HepG2 (cell line): Measurements from ENCODE around the gene EXOC3L4. TPM values are rescaled to one million over a fixed set of nuclear protein-coding genes. Genes with fewer than 3 reads are reported as not detected.

Source experiments
- ATAC-seq: fragments of 200-7000 bp; cut with Tn5 transposase; 3 replicates; pipeline ENCODE4 v1.9.1; 2020; ENCODE audit warnings: mild to moderate bottlenecking, moderate library complexity
- BruUV-seq: library from RNA; stranded (reverse); fragments of 400-500 nt; replicated peaks from 2 replicates; lab custom pipeline; 2021; lab: Mats Ljungman, UMichigan
- CTCF ChIA-PET: fragments of 300-600 bp; formaldehyde crosslinking; extraction: SDS; loops from one replicate; lab custom pipeline; 2021; ENCODE audit warnings: low total read pairs, inconsistent platforms, low intra/inter-chr PET ratio; lab: Yijun Ruan, JAX
- POLR2A ChIA-PET: fragments of 350-600 bp; sonication (Branson Sonifier 250); formaldehyde crosslinking; loops from one replicate; lab custom pipeline; 2020; ENCODE audit warnings: antibody characterized with exemption, inconsistent platforms; lab: Yijun Ruan, JAX
- DNase-seq: peaks from one replicate; pipeline ENCODE4 v3.0.0-alpha.2; 2015; ENCODE audit warnings: low spot score
- FAIRE-seq: peaks from 3 replicates; lab custom pipeline; 2011; peaks lifted over from hg19 to GRCh38; lab: Jason Lieb, UNC
- H2AFZ ChIP-seq: one replicate; pipeline ENCODE4 v1.6.1; 2011; ENCODE audit warnings: low read length, inconsistent platforms
- H3K27ac ChIP-seq: fragments of 300-600 bp; 3 replicates; pipeline ENCODE4 v1.8.0; 2011; ENCODE audit warnings: mixed run types, mild to moderate bottlenecking, mixed read lengths, low read length, inconsistent platforms; ENCODE audit not compliant: insufficient read depth; ENCODE audit errors: extremely low read length
- H3K27me3 ChIP-seq, 2 experiments: fragments of 200-600 bp in 1 of 2; 2 replicates in 1 of 2; 3 replicates in 1 of 2; pipeline versions ENCODE4 v1.6.0 to v1.8.0; 2011; ENCODE audit warnings: low read length in 2 of 2, mild to moderate bottlenecking in 2 of 2, moderate library complexity in 2 of 2, inconsistent platforms in 1 of 2; ENCODE audit not compliant: insufficient read depth in 2 of 2, control insufficient read depth in 1 of 2
- H3K36me3 ChIP-seq, 2 experiments: fragments of 200-600 bp in 1 of 2; replicated peaks in 1 of 2; 2 replicates in 1 of 2; 3 replicates in 1 of 2; pipeline versions ENCODE4 v1.5.1 to v1.8.0; 2011; ENCODE audit warnings: low read length in 2 of 2, inconsistent platforms in 1 of 2; ENCODE audit not compliant: insufficient read depth in 2 of 2, control insufficient read depth in 1 of 2
- H3K4me1 ChIP-seq: 2 replicates; pipeline ENCODE4 v1.5.1; 2012; ENCODE audit warnings: low read length, inconsistent platforms; ENCODE audit not compliant: insufficient read depth
- H3K4me2 ChIP-seq: 2 replicates; pipeline ENCODE4 v1.6.0; 2011; ENCODE audit warnings: low read depth, low read length, inconsistent platforms
- H3K4me3 ChIP-seq, 3 experiments: fragments of 200-600 bp in 1 of 3; sonication (generic), shearing (Covaris generic) in 1 of 3; replicated peaks in 1 of 3; 2 replicates each; pipeline ENCODE4 v1.5.1; 2011 to 2016; ENCODE audit warnings: low read length in 3 of 3, inconsistent platforms in 2 of 3, low read depth in 2 of 3, mild to moderate bottlenecking in 2 of 3, control low read depth in 1 of 3, mixed read lengths in 1 of 3; ENCODE audit not compliant: insufficient read depth in 1 of 3
- H3K79me2 ChIP-seq: one replicate; pipeline ENCODE4 v1.6.1; 2011; ENCODE audit warnings: low read length, inconsistent platforms; ENCODE audit not compliant: insufficient read depth
- H3K9ac ChIP-seq: 2 replicates; pipeline ENCODE4 v1.6.0; 2011; ENCODE audit warnings: mild to moderate bottlenecking, low read depth, low read length, inconsistent platforms; ENCODE audit not compliant: insufficient read depth
- H3K9me3 ChIP-seq: 2 replicates; pipeline ENCODE4 v1.5.1; 2012; ENCODE audit warnings: mild to moderate bottlenecking, low read length
- H4K20me1 ChIP-seq: 2 replicates; pipeline ENCODE4 v1.6.0; 2011; ENCODE audit warnings: inconsistent platforms, mild to moderate bottlenecking, low read length, moderate library complexity; ENCODE audit not compliant: insufficient read depth
- FOXK1 ChIP-seq: sonication (generic); formaldehyde crosslinking; IDR thresholded peaks from 2 replicates; pipeline ENCODE4 v1.4.0; 2020; ENCODE audit warnings: low read depth, missing genetic modification reagents, borderline replicate concordance
- HNRNPL ChIP-seq: fragments of 200-400 bp; formaldehyde crosslinking; IDR thresholded peaks from 2 replicates; pipeline ENCODE4 v1.6.1; 2017; ENCODE audit warnings: mild to moderate bottlenecking, low read depth, low read length
- NFE2 ChIP-seq: sonication (generic); formaldehyde crosslinking; IDR thresholded peaks from 2 replicates; pipeline ENCODE4 v1.4.0; 2020; ENCODE audit warnings: missing genetic modification reagents
- NR2F1 ChIP-seq, 2 experiments: fragments of 450-650 bp in 1 of 2; formaldehyde crosslinking in 1 of 2; IDR thresholded peaks; 2 replicates each; pipeline versions ENCODE4 v1.5.0 to v1.6.1; 2016 to 2020; ENCODE audit warnings: mild to moderate bottlenecking in 1 of 2, missing compliant biosample characterization in 1 of 2, missing genetic modification reagents in 1 of 2, moderate library complexity in 1 of 2
- PHF5A ChIP-seq: IDR thresholded peaks from one replicate; pipeline ENCODE4 v1.6.1; 2018; ENCODE audit warnings: low read depth, missing genetic modification reagents; ENCODE audit not compliant: unreplicated experiment
- SOX13 ChIP-seq, 3 experiments: fragments of 450-650 bp in 1 of 3; sonication (generic) in 1 of 3; formaldehyde crosslinking in 1 of 3; IDR thresholded peaks in 2 of 3; conservative IDR thresholded peaks in 1 of 3; 2 replicates each; pipeline versions ENCODE4 v1.5.0 to v1.6.1; 2016 to 2020; ENCODE audit warnings: antibody characterized with exemption in 1 of 3, mild to moderate bottlenecking in 1 of 3, missing compliant biosample characterization in 1 of 3, missing genetic modification reagents in 1 of 3, moderate library complexity in 1 of 3
- ZFP41 ChIP-seq: sonication (generic); formaldehyde crosslinking; IDR thresholded peaks from 2 replicates; pipeline ENCODE4 v1.4.0; 2020; ENCODE audit warnings: mild to moderate bottlenecking, missing genetic modification reagents, borderline replicate concordance
- ZFY ChIP-seq: sonication (generic); formaldehyde crosslinking; IDR thresholded peaks from 2 replicates; pipeline ENCODE4 v1.4.0; 2020; ENCODE audit warnings: missing genetic modification reagents
- ZNF335 ChIP-seq: sonication (generic); formaldehyde crosslinking; IDR thresholded peaks from 2 replicates; pipeline ENCODE4 v1.4.0; 2020; ENCODE audit warnings: missing genetic modification reagents
- ZNF33A ChIP-seq: sonication (generic); formaldehyde crosslinking; IDR thresholded peaks from 2 replicates; pipeline ENCODE4 v1.5.1; 2020; ENCODE audit warnings: missing genetic modification reagents, mild to moderate bottlenecking, moderate library complexity, borderline replicate concordance
- ZNF484 ChIP-seq: sonication (generic); formaldehyde crosslinking; IDR thresholded peaks from 2 replicates; pipeline ENCODE4 v1.5.1; 2020; ENCODE audit warnings: mild to moderate bottlenecking, low read depth, missing genetic modification reagents, borderline replicate concordance
- ZNF558 ChIP-seq: sonication (generic); formaldehyde crosslinking; IDR thresholded peaks from 2 replicates; pipeline ENCODE4 v1.9.0; 2022; ENCODE audit warnings: mild to moderate bottlenecking, missing genetic modification reagents, borderline replicate concordance
- ZNF570 ChIP-seq: sonication (generic); formaldehyde crosslinking; IDR thresholded peaks from 2 replicates; pipeline ENCODE4 v1.4.0; 2020; ENCODE audit warnings: mild to moderate bottlenecking, missing genetic modification reagents, borderline replicate concordance
- ZNF629 ChIP-seq: sonication (generic); formaldehyde crosslinking; conservative IDR thresholded peaks from 2 replicates; pipeline ENCODE4 v1.5.0; 2020; ENCODE audit warnings: missing genetic modification reagents
- ZNF737 ChIP-seq: sonication (generic); formaldehyde crosslinking; IDR thresholded peaks from 2 replicates; pipeline ENCODE4 v1.5.0; 2020; ENCODE audit warnings: missing genetic modification reagents, mild to moderate bottlenecking, borderline replicate concordance
- ZNF761 ChIP-seq: sonication (generic); formaldehyde crosslinking; conservative IDR thresholded peaks from 2 replicates; pipeline ENCODE4 v1.4.0; 2020; ENCODE audit warnings: mild to moderate bottlenecking, missing genetic modification reagents
- ZNF772 ChIP-seq: sonication (generic); formaldehyde crosslinking; IDR thresholded peaks from 2 replicates; pipeline ENCODE4 v1.5.0; 2020; ENCODE audit warnings: mild to moderate bottlenecking, missing genetic modification reagents
- ZNF878 ChIP-seq: sonication (generic); formaldehyde crosslinking; IDR thresholded peaks from 2 replicates; pipeline ENCODE4 v1.8.1; 2023; ENCODE audit warnings: mild to moderate bottlenecking, missing genetic modification reagents, moderate library complexity
- ZNF883 ChIP-seq: sonication (generic); formaldehyde crosslinking; IDR thresholded peaks from 2 replicates; pipeline ENCODE4 v1.5.1; 2020; ENCODE audit warnings: mild to moderate bottlenecking, missing genetic modification reagents; ENCODE audit errors: not compliant biosample characterization
- WGBS: methylation state at CpG from one replicate; pipeline ENCODE4 v1.1.6; 2017; ENCODE audit warnings: low lambda C conversion rate; 5-methylcytosine and 5-hydroxymethylcytosine counted together
- in situ Hi-C: cut with HindIII; loops from 2 replicates; pipeline ENCODE4 v1.10.0; 2017; ENCODE audit warnings: low pct_unique_long_range_greater_than_20kb; ENCODE audit not compliant: extremely low pct_ligation_motif_present
- intact Hi-C: fragments of 100-400 bp; cut with micrococcal nuclease; formaldehyde crosslinking; loops from one replicate; pipeline ENCODE4 v1.10.0; 2022; ENCODE audit not compliant: unreplicated experiment
- polyA plus RNA-seq, 8 experiments: library from polyadenylated mRNA; depleted of rRNA in 3 of 8; stranded (reverse) in 7 of 8; unstranded in 1 of 8; fragments of >200 nt; fragmentation: Illumina TruSeq in 4 of 8; extraction: Trizol in 4 of 8; gene quantifications; 2 replicates each; pipeline versions ENCODE4 v1.2.1 to v1.2.3, GENCODE V29; 2011 to 2016; ENCODE audit warnings: low read depth in 4 of 8, missing spikeins in 1 of 8, mixed read lengths in 1 of 8; ENCODE audit not compliant: insufficient read depth in 1 of 8
- total RNA-seq, 5 experiments: library from RNA; depleted of rRNA; stranded (reverse); fragments of >200 nt; fragmentation: Illumina TruSeq; extraction: Trizol; gene quantifications; 2 replicates each; pipeline ENCODE4 v1.2.3, GENCODE V29; 2016; ENCODE audit warnings: low read depth in 1 of 5
- TF ChIP-seq, protein P1 (sequence below): sonication (generic); formaldehyde crosslinking; IDR thresholded peaks from 2 replicates; pipeline ENCODE4 v1.4.0; 2020; ENCODE audit warnings: missing genetic modification reagents

Gene EXOC3L4
- total and polyA plus RNA-seq, 2 of the 13 experiments (the other 11 are each of a cell fraction or from before 2014, with no cell fraction given): 11.8 to 27.0 TPM

DNA sequence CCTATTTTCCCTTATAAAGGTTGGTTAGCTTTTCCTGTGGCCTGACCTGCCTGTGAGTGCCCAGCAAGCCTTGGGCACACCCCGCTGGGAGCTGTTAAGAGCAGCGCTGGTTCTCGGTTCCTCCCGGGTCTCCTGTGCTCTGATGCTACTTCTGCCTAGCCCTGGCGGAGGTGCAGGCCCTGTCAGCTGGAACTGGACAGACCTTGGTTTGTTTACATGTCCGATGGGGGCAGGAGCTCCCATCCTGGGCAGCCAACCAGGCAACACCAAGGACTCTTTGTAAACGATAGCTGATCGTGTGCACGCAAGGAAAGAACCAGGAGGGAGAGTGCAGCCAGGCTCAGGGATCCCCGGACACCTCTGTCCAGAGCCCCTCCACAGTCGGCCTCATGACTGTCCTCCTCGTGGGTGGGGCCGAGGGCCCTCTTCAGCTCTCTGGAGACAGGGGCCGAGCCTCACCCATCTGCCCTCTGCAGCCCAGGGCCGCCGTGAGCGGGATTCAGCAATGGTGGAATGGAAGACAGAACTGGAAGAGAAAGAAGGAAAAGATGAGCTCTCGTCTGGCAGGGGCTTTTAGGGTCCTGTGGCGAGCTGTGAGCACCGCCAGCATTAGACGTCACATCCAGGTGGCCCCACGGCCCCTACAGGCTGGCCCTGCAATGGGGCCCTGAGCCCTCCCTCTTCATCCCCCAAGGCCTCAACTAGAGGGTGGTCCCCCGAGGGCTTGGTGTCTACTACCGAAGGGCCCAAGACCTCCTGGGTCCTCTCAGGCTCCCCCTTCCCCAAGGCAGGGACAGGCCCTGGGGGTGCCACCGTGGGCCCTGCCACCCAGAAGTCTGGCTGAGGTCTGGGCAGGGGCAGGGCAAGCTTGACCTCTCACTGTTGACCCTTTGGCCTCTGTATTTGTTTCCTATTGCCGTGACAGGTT lies 41.1 kb downstream of the EXOC3L4 start:
- intact Hi-C loops (no loop called here), in situ Hi-C loops (no loop called here)
- H3K4me1 ChIP-seq: peaks cover 44% of the 10 kb centered on the region
- H3K4me3 ChIP-seq: no peak overlapping the region; a peak in 1 of 6 replicates
- no TSS peak for BruUV-seq
- no peaks in the 10 kb centered on the region for H3K79me2 ChIP-seq
- ATAC-seq (peak; percentile 64), DNase-seq (peak; percentile 42), FAIRE-seq (no peak)
- no peaks in the 10 kb centered on the region for H3K36me3 ChIP-seq
- H3K9ac ChIP-seq: no peak overlapping the region
- H3K27me3 ChIP-seq: peaks cover 2 to 28% of the 10 kb centered on the region in 2 experiments; a peak in 3 of 5 replicates
- 36% methylated on average over 11 of the region's 26 CpGs for WGBS
- H3K9me3 ChIP-seq: no peaks in the 10 kb centered on the region
- POLR2A ChIA-PET: interaction anchor here (0.6 to 1.2 kb wide), 3 partner anchors 17 to 109 kb away, joined by 3 to 4 read pairs (median 3); no protein-coding TSS in a partner anchor
- CTCF ChIA-PET: no interaction called here
- H4K20me1 ChIP-seq: no peaks in the 10 kb centered on the region; the same call in 1 of the 2 replicates
- H2AFZ ChIP-seq: no peak overlapping the region
- no peak overlapping the region for H3K27ac ChIP-seq
- peak overlapping the region; percentile 32 for H3K4me2 ChIP-seq
- 0 out of 2 replicates have a peak, but pooled peaks have one; percentile 24 for TF ChIP-seq FOXK1 (CRISPR knock-in tag)
- TF ChIP-seq ZFP41 (CRISPR knock-in tag): no peak
- no peak for TF ChIP-seq ZNF33A (CRISPR knock-in tag)
- no peak for TF ChIP-seq ZNF570 (CRISPR knock-in tag)
- no peak for TF ChIP-seq ZNF883 (CRISPR knock-in tag)
- TF ChIP-seq, protein P1, sequence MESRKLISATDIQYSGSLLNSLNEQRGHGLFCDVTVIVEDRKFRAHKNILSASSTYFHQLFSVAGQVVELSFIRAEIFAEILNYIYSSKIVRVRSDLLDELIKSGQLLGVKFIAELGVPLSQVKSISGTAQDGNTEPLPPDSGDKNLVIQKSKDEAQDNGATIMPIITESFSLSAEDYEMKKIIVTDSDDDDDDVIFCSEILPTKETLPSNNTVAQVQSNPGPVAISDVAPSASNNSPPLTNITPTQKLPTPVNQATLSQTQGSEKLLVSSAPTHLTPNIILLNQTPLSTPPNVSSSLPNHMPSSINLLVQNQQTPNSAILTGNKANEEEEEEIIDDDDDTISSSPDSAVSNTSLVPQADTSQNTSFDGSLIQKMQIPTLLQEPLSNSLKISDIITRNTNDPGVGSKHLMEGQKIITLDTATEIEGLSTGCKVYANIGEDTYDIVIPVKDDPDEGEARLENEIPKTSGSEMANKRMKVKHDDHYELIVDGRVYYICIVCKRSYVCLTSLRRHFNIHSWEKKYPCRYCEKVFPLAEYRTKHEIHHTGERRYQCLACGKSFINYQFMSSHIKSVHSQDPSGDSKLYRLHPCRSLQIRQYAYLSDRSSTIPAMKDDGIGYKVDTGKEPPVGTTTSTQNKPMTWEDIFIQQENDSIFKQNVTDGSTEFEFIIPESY (CRISPR knock-in tag): peak; percentile 45
- TF ChIP-seq NR2F1 (CRISPR knock-in tag; IDR thresholded peaks at IDR 0.05): no peak
- no peak for TF ChIP-seq SOX13 (IDR thresholded peaks at IDR 0.05)
- TF ChIP-seq SOX13 (CRISPR knock-in tag; conservative IDR thresholded peaks at IDR 0.05 in 1 of 2, IDR thresholded peaks at IDR 0.05 in 1 of 2): no peak
- TF ChIP-seq ZNF878: no peak
- TF ChIP-seq NFE2 (CRISPR knock-in tag): no peak
- no peak for TF ChIP-seq ZNF761 (CRISPR knock-in tag)
- no peak for TF ChIP-seq ZNF772 (CRISPR knock-in tag)
- TF ChIP-seq HNRNPL: no peak
- no peak for TF ChIP-seq PHF5A (CRISPR knock-in tag)
- no peak for TF ChIP-seq ZNF629 (CRISPR knock-in tag)
- TF ChIP-seq ZFY: 0 out of 2 replicates have a peak, but pooled peaks have one; percentile 17
- TF ChIP-seq ZNF484 (CRISPR knock-in tag): no peak
- TF ChIP-seq ZNF558: no peak
- TF ChIP-seq ZNF737 (CRISPR knock-in tag): no peak
- no peak for TF ChIP-seq ZNF335 (CRISPR knock-in tag)
